ENCODE data around the gene ADCY4.

Gene ADCY4

DNA sequence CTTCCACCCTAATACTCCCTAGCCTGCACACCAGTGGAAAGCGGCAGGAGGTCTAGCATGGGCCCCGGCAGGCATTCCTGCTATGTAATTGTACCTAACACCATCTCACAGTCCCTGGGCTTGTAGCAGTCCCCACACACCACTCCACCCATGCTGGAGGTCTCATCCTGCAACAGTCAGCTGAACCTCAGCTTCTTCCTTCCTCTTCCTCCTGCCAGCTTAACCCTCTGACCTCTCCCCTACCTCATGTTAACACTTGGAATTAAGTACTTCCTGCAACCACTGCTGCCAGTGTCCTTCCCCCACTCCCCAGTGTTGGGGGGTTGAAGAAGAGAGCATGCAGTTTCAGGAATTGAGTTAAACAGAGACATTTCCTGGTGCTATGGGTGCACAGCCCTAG is 7.6 kb downstream of the ADCY4 start:
- Histone ChIP-seq H3K9ac (ENCODE audit: low read length in 2 of 2) (no peak overlapping the region), H3K4me3 (ENCODE audit: low read length in 2 of 2) (no peak overlapping the region), H3K36me3 (ENCODE audit: control insufficient read depth in 2 of 2, insufficient read depth in 2 of 2, low read length in 2 of 2) (no peaks in the 10 kb centered on the region), H3K9me3 (ENCODE audit: control insufficient read depth in 2 of 2, low read length in 2 of 2) (no peaks in the 10 kb centered on the region), H3K4me1 (ENCODE audit: control insufficient read depth, insufficient read depth, low read length) (peaks cover 13% of the 10 kb centered on the region), H3K27ac (ENCODE audit: low read length) (no peak overlapping the region), H3K27me3 (ENCODE audit: control insufficient read depth in 1 of 2, insufficient read depth in 2 of 2, low read length in 2 of 2) (peaks cover 7 to 10% of the 10 kb centered on the region in 2 donors)

DNA sequence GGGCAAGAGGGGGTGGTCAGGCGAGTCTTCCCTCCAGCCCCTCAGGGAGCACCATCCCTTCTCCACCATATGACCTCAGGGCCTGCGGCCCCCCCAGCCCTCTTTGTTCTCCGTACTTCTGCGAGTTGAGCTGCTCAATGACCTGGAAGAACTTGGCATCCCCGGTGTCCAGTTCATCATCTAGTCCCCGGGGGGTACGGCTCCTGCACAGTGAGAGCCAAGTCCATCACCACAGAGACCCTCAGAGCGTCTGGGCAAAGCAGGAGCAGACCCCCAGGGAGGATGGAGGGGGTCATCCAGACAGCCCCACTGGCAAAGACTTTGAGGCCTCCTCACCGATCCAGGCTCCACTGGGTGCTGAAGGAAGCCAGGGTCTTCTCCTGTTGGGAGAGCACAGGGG is 8.9 kb downstream of the ADCY4 start:
- Histone ChIP-seq H3K9ac (ENCODE audit: low read length in 2 of 2) (no peak overlapping the region), H3K4me1 (ENCODE audit: control insufficient read depth, insufficient read depth, low read length) (peaks cover 5% of the 10 kb centered on the region), H3K27me3 (ENCODE audit: control insufficient read depth in 1 of 2, insufficient read depth in 2 of 2, low read length in 2 of 2) (peaks cover 5 to 9% of the 10 kb centered on the region in 2 donors), H3K4me3 (ENCODE audit: low read length in 2 of 2) (no peak overlapping the region), H3K36me3 (ENCODE audit: control insufficient read depth in 2 of 2, insufficient read depth in 2 of 2, low read length in 2 of 2) (no peaks in the 10 kb centered on the region), H3K9me3 (ENCODE audit: control insufficient read depth in 2 of 2, low read length in 2 of 2) (no peaks in the 10 kb centered on the region), H3K27ac (ENCODE audit: low read length) (no peak overlapping the region)

DNA sequence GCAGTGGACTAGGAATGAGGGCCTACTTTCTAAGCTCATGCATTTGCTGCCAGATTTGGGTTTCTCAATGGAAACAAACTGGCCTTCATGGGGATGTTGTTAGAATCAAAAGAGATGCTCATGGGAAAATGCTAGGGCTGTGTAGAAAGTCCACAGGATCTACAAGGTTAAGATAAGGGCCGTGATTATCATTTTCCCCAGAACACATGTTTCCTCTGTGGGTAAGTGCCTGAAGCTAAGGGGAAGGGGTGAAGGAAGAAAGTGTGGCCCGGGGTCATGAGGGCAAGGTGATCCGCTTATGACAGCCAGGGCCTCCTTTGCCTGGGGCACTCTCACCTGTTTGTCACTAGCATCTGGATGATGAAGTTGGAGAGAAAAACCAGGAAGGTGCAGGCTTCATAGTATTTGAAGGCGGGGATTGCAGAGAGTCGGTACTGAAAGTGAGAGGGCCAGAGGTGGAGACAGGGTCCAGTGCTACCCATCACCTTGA is 9.8 kb downstream of the ADCY4 start:
- peaks cover 0 to 12% of the 10 kb centered on the region in 2 donors for H3K27me3 ChIP-seq (ENCODE audit: control insufficient read depth in 1 of 2, insufficient read depth in 2 of 2, low read length in 2 of 2)
- H3K4me3 ChIP-seq (ENCODE audit: low read length in 2 of 2), result no peak overlapping the region
- no peaks in the 10 kb centered on the region for H3K9me3 ChIP-seq (ENCODE audit: control insufficient read depth in 2 of 2, low read length in 2 of 2)
- no peak overlapping the region for H3K9ac ChIP-seq (ENCODE audit: low read length in 2 of 2)
- H3K4me1 ChIP-seq (ENCODE audit: control insufficient read depth, insufficient read depth, low read length), result peaks cover 4% of the 10 kb centered on the region
- H3K27ac ChIP-seq (ENCODE audit: low read length), result no peak overlapping the region
- H3K36me3 ChIP-seq (ENCODE audit: control insufficient read depth in 2 of 2, insufficient read depth in 2 of 2, low read length in 2 of 2), result no peaks in the 10 kb centered on the region

DNA sequence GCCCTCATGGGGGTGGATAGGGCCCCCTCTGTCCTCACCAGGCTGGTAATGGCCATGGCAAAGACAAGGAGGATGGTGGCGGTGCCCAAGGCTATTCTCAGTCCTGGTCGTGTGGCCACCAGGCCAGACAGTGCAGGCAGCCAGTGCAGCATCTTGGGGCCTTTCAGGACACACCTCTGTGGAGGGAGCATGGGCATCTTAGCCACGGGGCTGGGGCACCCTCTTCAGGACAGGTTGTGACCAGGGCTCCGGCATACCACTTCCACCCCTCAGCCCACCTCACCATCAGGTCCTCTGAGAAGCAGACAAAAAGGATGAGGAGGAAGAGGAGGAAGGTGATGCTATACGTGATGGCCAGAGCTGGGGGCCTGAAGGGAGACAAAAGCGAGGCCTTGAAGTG is 10.8 kb downstream of the ADCY4 start:
- Histone ChIP-seq H3K4me3 (ENCODE audit: low read length in 2 of 2) (no peak overlapping the region), H3K36me3 (ENCODE audit: control insufficient read depth in 2 of 2, insufficient read depth in 2 of 2, low read length in 2 of 2) (no peaks in the 10 kb centered on the region), H3K9ac (ENCODE audit: low read length in 2 of 2) (no peak overlapping the region), H3K27ac (ENCODE audit: low read length) (no peak overlapping the region), H3K27me3 (ENCODE audit: control insufficient read depth in 1 of 2, insufficient read depth in 2 of 2, low read length in 2 of 2) (peaks cover 6 to 17% of the 10 kb centered on the region in 2 donors), H3K4me1 (ENCODE audit: control insufficient read depth, insufficient read depth, low read length) (no peaks in the 10 kb centered on the region), H3K9me3 (ENCODE audit: control insufficient read depth in 2 of 2, low read length in 2 of 2) (no peaks in the 10 kb centered on the region)

DNA sequence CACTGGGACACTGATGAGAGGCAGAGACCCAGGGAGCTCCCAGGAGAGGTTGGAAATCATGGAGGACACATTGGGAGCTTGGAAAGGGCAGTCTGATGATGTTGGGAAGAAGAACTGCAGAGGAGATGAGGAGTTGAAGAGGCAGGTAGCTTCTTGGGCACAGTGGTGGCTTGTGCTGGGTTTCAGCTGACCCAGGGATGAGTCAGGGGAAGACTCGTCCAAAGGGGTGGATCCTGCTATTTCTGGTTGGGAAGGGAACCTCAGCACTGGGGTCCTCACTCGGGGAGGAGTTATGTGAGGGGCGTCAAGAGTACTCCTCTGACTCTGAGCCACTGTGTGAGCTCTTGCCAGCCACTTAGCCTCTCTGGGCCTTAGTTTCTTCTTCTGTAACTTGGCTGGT is 11.5 kb downstream of the ADCY4 start:
- Histone ChIP-seq H3K4me1 (ENCODE audit: control insufficient read depth, insufficient read depth, low read length) (no peaks in the 10 kb centered on the region), H3K27ac (ENCODE audit: low read length) (no peak overlapping the region), H3K9me3 (ENCODE audit: control insufficient read depth in 2 of 2, low read length in 2 of 2) (no peaks in the 10 kb centered on the region), H3K36me3 (ENCODE audit: control insufficient read depth in 2 of 2, insufficient read depth in 2 of 2, low read length in 2 of 2) (no peaks in the 10 kb centered on the region), H3K27me3 (ENCODE audit: control insufficient read depth in 1 of 2, insufficient read depth in 2 of 2, low read length in 2 of 2) (peaks cover 12 to 22% of the 10 kb centered on the region in 2 donors), H3K9ac (ENCODE audit: low read length in 2 of 2) (no peak overlapping the region), H3K4me3 (ENCODE audit: low read length in 2 of 2) (no peak overlapping the region)

DNA sequence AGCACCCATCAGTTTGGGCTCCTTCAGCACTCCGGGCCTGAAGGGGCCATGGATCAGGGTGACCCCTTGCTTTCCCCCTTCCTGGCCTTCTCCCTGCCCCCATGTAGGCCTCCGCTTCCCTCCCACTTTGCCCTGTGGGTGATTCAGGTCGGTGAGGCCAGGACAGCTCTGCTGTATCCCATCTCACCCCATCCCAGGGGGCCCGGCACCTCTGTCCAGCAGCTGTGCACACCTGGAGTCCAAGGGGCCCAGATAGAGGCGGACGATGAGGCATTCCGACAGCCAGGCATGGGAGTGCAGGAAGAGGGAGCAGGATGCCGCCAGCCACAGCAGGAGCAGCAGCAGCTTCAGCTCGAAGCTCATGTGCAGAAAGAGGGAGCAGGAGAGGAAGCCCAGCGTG is 12.2 kb downstream of the ADCY4 start:
- H3K4me3 ChIP-seq (ENCODE audit: low read length in 2 of 2), result no peak overlapping the region
- H3K27ac ChIP-seq (ENCODE audit: low read length), result no peak overlapping the region
- H3K9me3 ChIP-seq (ENCODE audit: control insufficient read depth in 2 of 2, low read length in 2 of 2), result no peaks in the 10 kb centered on the region
- no peak overlapping the region for H3K9ac ChIP-seq (ENCODE audit: low read length in 2 of 2)
- no peaks in the 10 kb centered on the region for H3K4me1 ChIP-seq (ENCODE audit: control insufficient read depth, insufficient read depth, low read length)
- peaks cover 16 to 27% of the 10 kb centered on the region in 2 donors for H3K27me3 ChIP-seq (ENCODE audit: control insufficient read depth in 1 of 2, insufficient read depth in 2 of 2, low read length in 2 of 2)
- no peaks in the 10 kb centered on the region for H3K36me3 ChIP-seq (ENCODE audit: control insufficient read depth in 2 of 2, insufficient read depth in 2 of 2, low read length in 2 of 2)

DNA sequence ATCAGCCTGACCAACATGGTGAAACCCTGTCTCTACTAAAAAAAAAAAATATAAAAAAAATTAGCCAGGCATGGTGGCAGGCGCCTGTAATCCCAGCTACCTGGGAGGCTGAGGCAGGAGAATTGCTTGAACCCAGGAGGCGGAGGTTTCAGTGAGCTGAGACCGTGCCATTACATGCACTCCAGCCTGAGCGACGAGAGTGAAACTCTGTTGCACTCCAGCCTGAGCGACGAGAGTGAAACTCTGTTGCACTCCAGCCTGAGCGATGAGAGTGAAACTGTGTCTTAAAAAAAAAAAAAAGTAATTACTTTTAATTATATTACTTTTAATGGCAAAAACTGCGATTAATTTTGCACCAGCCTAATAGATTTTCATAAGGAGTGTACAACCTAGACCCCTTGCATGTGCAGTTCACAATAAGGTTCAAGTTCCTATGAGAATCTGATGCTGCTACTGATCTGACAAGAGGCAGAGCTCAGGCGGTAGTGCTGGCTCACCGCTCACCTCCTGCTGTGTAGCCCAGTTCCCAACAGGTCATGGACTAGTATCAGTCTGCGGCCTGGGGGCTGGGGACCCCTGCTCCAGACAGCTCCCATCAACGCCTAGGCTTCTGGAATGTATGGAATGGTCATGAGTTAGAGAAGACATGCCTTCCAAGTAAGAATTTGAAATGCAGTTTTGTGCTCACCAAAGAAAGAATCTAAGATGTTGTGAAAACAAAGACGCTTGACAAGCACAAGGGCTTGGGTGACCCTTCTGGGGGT is 13.5 kb downstream of the ADCY4 start:
- Histone ChIP-seq H3K4me1 (ENCODE audit: control insufficient read depth, insufficient read depth, low read length) (peaks cover 4% of the 10 kb centered on the region), H3K27ac (ENCODE audit: low read length) (no peak overlapping the region), H3K36me3 (ENCODE audit: control insufficient read depth in 2 of 2, insufficient read depth in 2 of 2, low read length in 2 of 2) (no peaks in the 10 kb centered on the region), H3K9ac (ENCODE audit: low read length in 2 of 2) (no peak overlapping the region), H3K27me3 (ENCODE audit: control insufficient read depth in 1 of 2, insufficient read depth in 2 of 2, low read length in 2 of 2) (peaks cover 26 to 38% of the 10 kb centered on the region in 2 donors), H3K4me3 (ENCODE audit: low read length in 2 of 2) (no peak overlapping the region), H3K9me3 (ENCODE audit: control insufficient read depth in 2 of 2, low read length in 2 of 2) (no peaks in the 10 kb centered on the region)

DNA sequence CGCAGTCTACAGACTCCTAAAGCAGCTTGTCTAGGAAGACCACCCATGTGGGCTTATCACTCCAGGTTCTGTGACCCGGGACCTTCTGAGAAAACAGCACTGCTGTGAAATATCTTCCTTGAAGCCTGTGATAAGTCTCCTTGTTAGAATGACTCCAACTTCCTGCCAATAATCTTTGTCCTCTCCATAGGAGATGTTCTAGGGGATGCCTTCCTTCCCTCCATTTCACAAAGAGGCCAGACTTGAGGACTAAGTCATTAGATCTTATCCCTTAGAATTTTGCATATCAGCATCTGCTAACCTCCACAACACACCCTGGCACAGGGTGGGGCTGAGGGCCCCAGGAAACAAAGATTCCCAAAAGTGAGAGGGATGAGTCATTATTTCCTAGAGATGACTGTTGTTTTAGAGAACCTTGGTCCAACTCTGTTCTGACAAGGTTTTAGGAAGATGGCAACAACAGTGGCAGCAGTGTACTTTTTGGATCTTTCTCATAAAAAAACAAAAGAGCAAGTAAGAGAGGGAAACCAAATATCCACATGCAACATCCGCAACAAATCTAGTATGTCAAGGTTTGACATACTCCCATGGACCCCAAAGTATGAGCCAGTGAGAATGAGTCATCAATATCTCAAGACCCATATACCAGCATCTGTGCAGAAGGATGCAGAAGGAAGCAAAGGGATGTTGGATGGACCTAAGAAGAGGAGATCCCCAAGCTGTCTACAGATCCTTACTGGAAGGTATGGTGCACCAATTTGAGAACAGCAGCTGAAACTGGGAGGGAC is 17.5 kb downstream of the ADCY4 start:
- peaks cover 11% of the 10 kb centered on the region for H3K4me1 ChIP-seq (ENCODE audit: control insufficient read depth, insufficient read depth, low read length)
- peaks cover 38 to 40% of the 10 kb centered on the region in 2 donors for H3K27me3 ChIP-seq (ENCODE audit: control insufficient read depth in 1 of 2, insufficient read depth in 2 of 2, low read length in 2 of 2)
- H3K36me3 ChIP-seq (ENCODE audit: control insufficient read depth in 2 of 2, insufficient read depth in 2 of 2, low read length in 2 of 2), result no peaks in the 10 kb centered on the region
- no peaks in the 10 kb centered on the region for H3K9me3 ChIP-seq (ENCODE audit: control insufficient read depth in 2 of 2, low read length in 2 of 2)
- H3K4me3 ChIP-seq (ENCODE audit: low read length in 2 of 2), result no peak overlapping the region
- no peak overlapping the region for H3K27ac ChIP-seq (ENCODE audit: low read length)
- H3K9ac ChIP-seq (ENCODE audit: low read length in 2 of 2), result no peak overlapping the region

DNA sequence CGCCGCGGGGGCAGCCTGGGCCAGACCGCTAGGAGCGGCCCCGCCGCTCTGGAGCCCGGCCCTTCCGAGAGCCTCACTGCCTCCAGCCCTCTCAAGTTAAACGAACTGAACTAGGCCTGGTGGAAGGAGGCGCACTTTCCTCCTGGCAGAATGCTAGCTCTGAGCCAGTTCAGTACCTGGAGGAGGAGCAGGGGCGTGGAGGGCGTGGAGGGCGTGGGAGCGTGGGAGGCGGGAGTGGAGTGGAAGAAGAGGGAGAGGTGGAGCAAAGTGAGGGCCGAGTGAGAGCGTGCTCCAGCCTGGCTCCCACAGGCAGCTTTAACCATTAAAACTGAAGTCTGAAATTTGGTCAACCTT is 18.3 kb downstream of the ADCY4 start:
- no peak overlapping the region for H3K9ac ChIP-seq (ENCODE audit: low read length in 2 of 2)
- H3K27me3 ChIP-seq (ENCODE audit: control insufficient read depth in 1 of 2, insufficient read depth in 2 of 2, low read length in 2 of 2), result peaks cover 38% of the 10 kb centered on the region in 2 donors
- no peaks in the 10 kb centered on the region for H3K36me3 ChIP-seq (ENCODE audit: control insufficient read depth in 2 of 2, insufficient read depth in 2 of 2, low read length in 2 of 2)
- H3K27ac ChIP-seq (ENCODE audit: low read length), result no peak overlapping the region
- H3K9me3 ChIP-seq (ENCODE audit: control insufficient read depth in 2 of 2, low read length in 2 of 2), result no peaks in the 10 kb centered on the region
- peaks cover 11% of the 10 kb centered on the region for H3K4me1 ChIP-seq (ENCODE audit: control insufficient read depth, insufficient read depth, low read length)
- H3K4me3 ChIP-seq (ENCODE audit: low read length in 2 of 2), result no peak overlapping the region

DNA sequence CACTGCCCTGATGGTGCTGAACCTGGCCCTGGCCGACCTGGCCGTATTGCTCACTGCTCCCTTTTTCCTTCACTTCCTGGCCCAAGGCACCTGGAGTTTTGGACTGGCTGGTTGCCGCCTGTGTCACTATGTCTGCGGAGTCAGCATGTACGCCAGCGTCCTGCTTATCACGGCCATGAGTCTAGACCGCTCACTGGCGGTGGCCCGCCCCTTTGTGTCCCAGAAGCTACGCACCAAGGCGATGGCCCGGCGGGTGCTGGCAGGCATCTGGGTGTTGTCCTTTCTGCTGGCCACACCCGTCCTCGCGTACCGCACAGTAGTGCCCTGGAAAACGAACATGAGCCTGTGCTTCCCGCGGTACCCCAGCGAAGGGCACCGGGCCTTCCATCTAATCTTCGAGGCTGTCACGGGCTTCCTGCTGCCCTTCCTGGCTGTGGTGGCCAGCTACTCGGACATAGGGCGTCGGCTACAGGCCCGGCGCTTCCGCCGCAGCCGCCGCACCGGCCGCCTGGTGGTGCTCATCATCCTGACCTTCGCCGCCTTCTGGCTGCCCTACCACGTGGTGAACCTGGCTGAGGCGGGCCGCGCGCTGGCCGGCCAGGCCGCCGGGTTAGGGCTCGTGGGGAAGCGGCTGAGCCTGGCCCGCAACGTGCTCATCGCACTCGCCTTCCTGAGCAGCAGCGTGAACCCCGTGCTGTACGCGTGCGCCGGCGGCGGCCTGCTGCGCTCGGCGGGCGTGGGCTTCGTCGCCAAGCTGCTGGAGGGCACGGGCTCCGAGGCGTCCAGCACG is 18.9 kb downstream of the ADCY4 start:
- H3K36me3 ChIP-seq (ENCODE audit: control insufficient read depth in 2 of 2, insufficient read depth in 2 of 2, low read length in 2 of 2), result no peaks in the 10 kb centered on the region
- no peak overlapping the region for H3K9ac ChIP-seq (ENCODE audit: low read length in 2 of 2)
- no peak overlapping the region for H3K27ac ChIP-seq (ENCODE audit: low read length)
- peaks cover 38% of the 10 kb centered on the region in 2 donors for H3K27me3 ChIP-seq (ENCODE audit: control insufficient read depth in 1 of 2, insufficient read depth in 2 of 2, low read length in 2 of 2)
- peaks cover 16% of the 10 kb centered on the region for H3K4me1 ChIP-seq (ENCODE audit: control insufficient read depth, insufficient read depth, low read length)
- no peak overlapping the region for H3K4me3 ChIP-seq (ENCODE audit: low read length in 2 of 2)
- H3K9me3 ChIP-seq (ENCODE audit: control insufficient read depth in 2 of 2, low read length in 2 of 2), result no peaks in the 10 kb centered on the region
